HepG2 (cell line): ENCODE data around the gene MSI2. TPM values are rescaled to one million over a fixed set of nuclear protein-coding genes. Genes with fewer than 3 reads are reported as not detected.

Experiments
- CHD4 ChIP-seq: fragments of 200-600 bp; sonication (generic); IDR thresholded peaks from 2 replicates; pipeline ENCODE4 v1.7.0; 2017; ENCODE audit warnings: mild to moderate bottlenecking, low read length, borderline replicate concordance
- FOSL2 ChIP-seq: sonication (generic); formaldehyde crosslinking; IDR thresholded peaks from 2 replicates; pipeline ENCODE4 v1.4.0; 2020; ENCODE audit warnings: missing genetic modification reagents
- HNRNPK ChIP-seq: fragments of 200-400 bp; formaldehyde crosslinking; IDR thresholded peaks from 2 replicates; pipeline ENCODE4 v1.6.1; 2018; ENCODE audit warnings: low read length, low read depth, moderate library complexity, mild to moderate bottlenecking; ENCODE audit not compliant: poor library complexity, severe bottlenecking
- MZF1 ChIP-seq: sonication (generic); formaldehyde crosslinking; IDR thresholded peaks from 2 replicates; pipeline ENCODE4 v1.8.1; 2023; ENCODE audit warnings: mild to moderate bottlenecking, missing genetic modification reagents, borderline replicate concordance
- PAXIP1 ChIP-seq: sonication (generic); formaldehyde crosslinking; conservative IDR thresholded peaks from 2 replicates; pipeline ENCODE4 v1.4.0; 2020; ENCODE audit warnings: mild to moderate bottlenecking, missing genetic modification reagents, moderate library complexity
- PPARG ChIP-seq: conservative IDR thresholded peaks from 2 replicates; pipeline ENCODE4 v1.6.1; 2016; ENCODE audit warnings: missing biosample characterization, missing genetic modification reagents
- RELA ChIP-seq: sonication (generic); formaldehyde crosslinking; IDR thresholded peaks from 2 replicates; pipeline ENCODE4 v1.4.0; 2020; ENCODE audit warnings: missing genetic modification reagents
- ZNF333 ChIP-seq: sonication (generic); formaldehyde crosslinking; IDR thresholded peaks from 2 replicates; pipeline ENCODE4 v1.4.0; 2020; ENCODE audit warnings: mild to moderate bottlenecking, missing genetic modification reagents, borderline replicate concordance
- ZNF501 ChIP-seq: sonication (generic); formaldehyde crosslinking; IDR thresholded peaks from 2 replicates; pipeline ENCODE4 v1.5.1; 2020; ENCODE audit warnings: mild to moderate bottlenecking, moderate library complexity, missing genetic modification reagents
- polyA plus RNA-seq, 8 experiments: library from polyadenylated mRNA; depleted of rRNA in 3 of 8; stranded (reverse) in 7 of 8; unstranded in 1 of 8; fragments of >200 nt; fragmentation: Illumina TruSeq in 4 of 8; extraction: Trizol in 4 of 8; gene quantifications; 2 replicates each; pipeline versions ENCODE4 v1.2.1 to v1.2.3, GENCODE V29; 2011 to 2016; ENCODE audit warnings: low read depth in 4 of 8, missing spikeins in 1 of 8, mixed read lengths in 1 of 8; ENCODE audit not compliant: insufficient read depth in 1 of 8
- total RNA-seq, 5 experiments: library from RNA; depleted of rRNA; stranded (reverse); fragments of >200 nt; fragmentation: Illumina TruSeq; extraction: Trizol; gene quantifications; 2 replicates each; pipeline ENCODE4 v1.2.3, GENCODE V29; 2016; ENCODE audit warnings: low read depth in 1 of 5
- TF ChIP-seq, protein P1 (sequence below): sonication (generic); formaldehyde crosslinking; IDR thresholded peaks from 2 replicates; pipeline ENCODE4 v1.4.0; 2020; ENCODE audit warnings: mild to moderate bottlenecking, missing genetic modification reagents
- TF ChIP-seq, protein P2 (sequence below): sonication (generic); formaldehyde crosslinking; IDR thresholded peaks from 2 replicates; pipeline ENCODE4 v1.5.1; 2020; ENCODE audit warnings: mild to moderate bottlenecking, missing genetic modification reagents, moderate library complexity
- TF ChIP-seq, protein P3 (sequence below): sonication (generic); formaldehyde crosslinking; IDR thresholded peaks from 2 replicates; pipeline ENCODE4 v1.4.0; 2020; ENCODE audit warnings: missing genetic modification reagents, borderline replicate concordance

Gene MSI2
- total and polyA plus RNA-seq, 2 of the 13 experiments (the other 11 are each of a cell fraction or from before 2014, with no cell fraction given), result 77.5 to 78.4 TPM

GRCh38 chr17:57537524-57538410, 281.4 kb downstream of the MSI2 start (continued):
- peak; percentile 87 for TF ChIP-seq PAXIP1 (CRISPR knock-in tag)
- TF ChIP-seq, protein P1, sequence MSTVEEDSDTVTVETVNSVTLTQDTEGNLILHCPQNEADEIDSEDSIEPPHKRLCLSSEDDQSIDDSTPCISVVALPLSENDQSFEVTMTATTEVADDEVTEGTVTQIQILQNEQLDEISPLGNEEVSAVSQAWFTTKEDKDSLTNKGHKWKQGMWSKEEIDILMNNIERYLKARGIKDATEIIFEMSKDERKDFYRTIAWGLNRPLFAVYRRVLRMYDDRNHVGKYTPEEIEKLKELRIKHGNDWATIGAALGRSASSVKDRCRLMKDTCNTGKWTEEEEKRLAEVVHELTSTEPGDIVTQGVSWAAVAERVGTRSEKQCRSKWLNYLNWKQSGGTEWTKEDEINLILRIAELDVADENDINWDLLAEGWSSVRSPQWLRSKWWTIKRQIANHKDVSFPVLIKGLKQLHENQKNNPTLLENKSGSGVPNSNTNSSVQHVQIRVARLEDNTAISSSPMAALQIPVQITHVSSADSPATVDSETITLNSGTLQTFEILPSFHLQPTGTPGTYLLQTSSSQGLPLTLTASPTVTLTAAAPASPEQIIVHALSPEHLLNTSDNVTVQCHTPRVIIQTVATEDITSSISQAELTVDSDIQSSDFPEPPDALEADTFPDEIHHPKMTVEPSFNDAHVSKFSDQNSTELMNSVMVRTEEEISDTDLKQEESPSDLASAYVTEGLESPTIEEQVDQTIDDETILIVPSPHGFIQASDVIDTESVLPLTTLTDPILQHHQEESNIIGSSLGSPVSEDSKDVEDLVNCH, result no peak
- TF ChIP-seq ZNF501, result no peak
- no peak for TF ChIP-seq HNRNPK
- TF ChIP-seq FOSL2 (CRISPR knock-in tag), result peak; percentile 41
- TF ChIP-seq, protein P2, sequence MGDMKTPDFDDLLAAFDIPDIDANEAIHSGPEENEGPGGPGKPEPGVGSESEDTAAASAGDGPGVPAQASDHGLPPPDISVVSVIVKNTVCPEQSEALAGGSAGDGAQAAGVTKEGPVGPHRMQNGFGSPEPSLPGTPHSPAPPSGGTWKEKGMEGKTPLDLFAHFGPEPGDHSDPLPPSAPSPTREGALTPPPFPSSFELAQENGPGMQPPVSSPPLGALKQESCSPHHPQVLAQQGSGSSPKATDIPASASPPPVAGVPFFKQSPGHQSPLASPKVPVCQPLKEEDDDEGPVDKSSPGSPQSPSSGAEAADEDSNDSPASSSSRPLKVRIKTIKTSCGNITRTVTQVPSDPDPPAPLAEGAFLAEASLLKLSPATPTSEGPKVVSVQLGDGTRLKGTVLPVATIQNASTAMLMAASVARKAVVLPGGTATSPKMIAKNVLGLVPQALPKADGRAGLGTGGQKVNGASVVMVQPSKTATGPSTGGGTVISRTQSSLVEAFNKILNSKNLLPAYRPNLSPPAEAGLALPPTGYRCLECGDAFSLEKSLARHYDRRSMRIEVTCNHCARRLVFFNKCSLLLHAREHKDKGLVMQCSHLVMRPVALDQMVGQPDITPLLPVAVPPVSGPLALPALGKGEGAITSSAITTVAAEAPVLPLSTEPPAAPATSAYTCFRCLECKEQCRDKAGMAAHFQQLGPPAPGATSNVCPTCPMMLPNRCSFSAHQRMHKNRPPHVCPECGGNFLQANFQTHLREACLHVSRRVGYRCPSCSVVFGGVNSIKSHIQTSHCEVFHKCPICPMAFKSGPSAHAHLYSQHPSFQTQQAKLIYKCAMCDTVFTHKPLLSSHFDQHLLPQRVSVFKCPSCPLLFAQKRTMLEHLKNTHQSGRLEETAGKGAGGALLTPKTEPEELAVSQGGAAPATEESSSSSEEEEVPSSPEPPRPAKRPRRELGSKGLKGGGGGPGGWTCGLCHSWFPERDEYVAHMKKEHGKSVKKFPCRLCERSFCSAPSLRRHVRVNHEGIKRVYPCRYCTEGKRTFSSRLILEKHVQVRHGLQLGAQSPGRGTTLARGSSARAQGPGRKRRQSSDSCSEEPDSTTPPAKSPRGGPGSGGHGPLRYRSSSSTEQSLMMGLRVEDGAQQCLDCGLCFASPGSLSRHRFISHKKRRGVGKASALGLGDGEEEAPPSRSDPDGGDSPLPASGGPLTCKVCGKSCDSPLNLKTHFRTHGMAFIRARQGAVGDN, result peak; percentile 83
- TF ChIP-seq ZNF333, result no peak
- TF ChIP-seq PPARG (CRISPR knock-in tag), result peak; percentile 64; the same call in 1 of the 2 replicates
- TF ChIP-seq, protein P3, sequence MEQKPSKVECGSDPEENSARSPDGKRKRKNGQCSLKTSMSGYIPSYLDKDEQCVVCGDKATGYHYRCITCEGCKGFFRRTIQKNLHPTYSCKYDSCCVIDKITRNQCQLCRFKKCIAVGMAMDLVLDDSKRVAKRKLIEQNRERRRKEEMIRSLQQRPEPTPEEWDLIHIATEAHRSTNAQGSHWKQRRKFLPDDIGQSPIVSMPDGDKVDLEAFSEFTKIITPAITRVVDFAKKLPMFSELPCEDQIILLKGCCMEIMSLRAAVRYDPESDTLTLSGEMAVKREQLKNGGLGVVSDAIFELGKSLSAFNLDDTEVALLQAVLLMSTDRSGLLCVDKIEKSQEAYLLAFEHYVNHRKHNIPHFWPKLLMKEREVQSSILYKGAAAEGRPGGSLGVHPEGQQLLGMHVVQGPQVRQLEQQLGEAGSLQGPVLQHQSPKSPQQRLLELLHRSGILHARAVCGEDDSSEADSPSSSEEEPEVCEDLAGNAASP, result 0 out of 2 replicates have a peak, but pooled peaks have one; percentile 28
- no peak for TF ChIP-seq MZF1 (CRISPR knock-in tag)
- TF ChIP-seq CHD4, result peak; percentile 62; the same call in 1 of the 2 replicates
- TF ChIP-seq RELA (CRISPR knock-in tag), result no peak
